T1000 (cell line): ENCODE measurements around the gene FNDC3B.

Experiments used
- DNase-seq: peaks from one replicate; lab custom pipeline; 2025; ENCODE audit warnings: mixed read lengths; lab: John Stamatoyannopoulos, UW

Gene FNDC3B

GRCh38 chr3:172263781-172264486 is 224.6 kb downstream of the FNDC3B start:
- no peak for DNase-seq

DNA sequence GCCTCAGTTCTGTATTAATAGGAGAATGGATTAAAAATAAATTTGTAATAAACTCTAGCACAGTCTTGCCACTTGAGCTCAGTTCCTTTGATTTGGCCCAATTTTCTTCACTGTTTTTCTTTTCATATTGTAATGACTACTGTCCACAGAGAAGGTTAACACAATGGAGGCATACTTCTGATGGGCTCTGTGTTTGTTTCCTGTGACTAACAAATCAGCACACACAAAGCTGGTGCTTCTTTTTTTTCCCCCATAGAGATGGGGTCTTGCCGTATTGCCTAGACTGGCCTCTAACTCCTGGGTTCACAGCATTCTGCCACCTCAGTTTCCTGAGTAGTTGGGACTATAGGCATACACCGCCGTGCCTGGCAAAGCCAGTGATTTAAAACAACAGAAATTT is 226.7 kb downstream of the FNDC3B start:
- no peak for DNase-seq

DNA sequence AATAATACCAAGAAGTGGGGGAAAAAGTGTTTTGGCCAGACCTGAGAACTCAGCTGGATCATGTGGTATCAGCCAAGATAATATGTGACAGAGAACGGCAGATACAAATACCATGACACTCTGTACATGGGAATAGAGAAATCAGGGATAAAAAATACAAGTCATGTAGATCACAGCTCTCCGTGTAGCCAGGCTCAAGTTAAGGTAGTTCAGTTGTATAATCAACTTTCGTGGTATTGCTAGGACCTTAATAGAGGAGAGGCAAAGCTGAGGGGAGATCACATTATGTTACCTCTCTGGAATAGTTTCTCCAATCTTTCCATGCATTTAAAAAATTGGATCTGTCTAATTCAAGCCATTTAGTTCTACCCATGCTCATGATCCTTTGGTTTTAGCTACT is 229.0 kb downstream of the FNDC3B start:
- DNase-seq: no peak

GRCh38 chr3:172268868-172269267 is 229.5 kb downstream of the FNDC3B start:
- no peak for DNase-seq

- DNase-seq: no peak
Measured at GRCh38 chr3:172270557-172271166, 231.3 kb downstream of the FNDC3B start.

GRCh38 chr3:172271386-172271976 is 232.1 kb downstream of the FNDC3B start:
- DNase-seq: no peak

- no peak for DNase-seq
Measured at GRCh38 chr3:172272698-172273097, 233.3 kb downstream of the FNDC3B start.

DNA sequence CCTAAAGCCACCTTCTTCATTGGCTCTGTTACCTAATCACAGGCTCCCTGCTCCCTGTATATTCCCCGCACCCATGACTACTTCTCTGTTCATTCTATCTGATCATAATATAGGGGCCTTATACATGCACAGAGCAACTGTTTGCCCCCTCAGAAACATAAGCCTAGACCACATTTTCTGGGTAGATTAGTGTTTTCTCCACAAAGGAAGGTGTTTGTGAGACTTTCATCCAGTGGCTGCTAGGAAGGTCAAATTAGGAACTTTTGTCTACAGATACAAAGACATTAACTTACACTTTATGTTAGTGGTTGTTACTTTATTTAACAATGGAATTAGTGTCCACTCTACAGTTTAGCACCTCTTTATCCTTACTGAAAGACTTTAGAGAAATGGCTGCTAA is 234.0 kb downstream of the FNDC3B start:
- DNase-seq: no peak

DNA sequence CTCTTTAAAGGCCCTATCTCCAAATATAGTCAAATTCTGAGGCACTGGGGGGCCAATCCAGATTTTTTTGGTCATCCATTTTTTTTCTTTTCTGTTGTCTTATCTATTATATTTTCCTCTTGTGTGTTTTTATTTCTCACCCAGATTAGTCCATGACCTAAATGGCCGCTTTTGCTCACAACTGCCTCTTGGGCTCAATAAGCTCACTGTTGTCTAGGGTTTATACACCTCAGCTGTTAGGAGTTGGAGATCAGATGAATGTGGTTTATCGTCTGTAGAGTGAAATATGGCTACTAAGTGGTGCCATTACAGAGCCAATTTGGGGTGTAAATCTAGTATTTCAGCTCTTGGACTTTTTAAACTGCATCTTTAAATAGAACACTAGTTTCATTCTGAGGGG is 235.5 kb downstream of the FNDC3B start:
- no peak for DNase-seq

DNA sequence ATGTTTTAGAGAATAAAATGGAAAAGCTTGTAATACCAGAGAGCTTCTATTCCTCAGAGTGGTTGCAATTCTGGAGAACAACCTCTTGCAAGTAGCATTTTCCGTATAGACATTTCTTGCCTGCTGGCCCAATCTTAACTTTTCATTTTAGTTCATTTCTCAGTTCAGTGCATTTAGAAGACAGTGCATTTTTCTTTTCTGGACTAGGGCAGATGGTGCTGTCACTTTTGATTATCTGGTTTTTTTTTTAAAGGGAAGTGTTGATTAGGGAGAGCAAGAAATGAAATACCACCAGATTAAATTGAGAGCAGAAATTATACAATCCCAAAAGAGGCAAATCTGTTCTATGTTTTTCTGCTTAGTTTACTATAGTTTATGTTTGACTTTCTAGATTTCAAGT is 236.2 kb downstream of the FNDC3B start:
- DNase-seq: no peak

DNA sequence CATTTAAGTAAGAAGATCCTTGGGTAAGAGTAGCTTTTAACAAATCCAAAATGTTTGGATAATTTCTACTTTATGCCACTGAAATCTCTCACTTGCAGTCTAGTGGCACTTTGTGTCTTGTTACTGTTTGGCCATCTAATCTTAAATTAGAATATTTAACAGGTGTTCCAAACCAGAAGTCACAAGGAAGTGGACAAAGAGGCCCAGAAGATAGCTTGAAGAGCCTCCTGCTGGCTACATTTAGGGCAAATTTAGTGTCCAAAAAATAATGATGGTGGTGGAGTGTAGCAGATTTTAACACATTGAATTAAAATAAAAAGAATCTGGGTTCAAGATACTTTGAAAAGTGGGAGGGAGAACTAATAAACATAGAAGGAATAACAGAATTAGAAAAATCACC is 236.7 kb downstream of the FNDC3B start:
- DNase-seq: no peak

DNA sequence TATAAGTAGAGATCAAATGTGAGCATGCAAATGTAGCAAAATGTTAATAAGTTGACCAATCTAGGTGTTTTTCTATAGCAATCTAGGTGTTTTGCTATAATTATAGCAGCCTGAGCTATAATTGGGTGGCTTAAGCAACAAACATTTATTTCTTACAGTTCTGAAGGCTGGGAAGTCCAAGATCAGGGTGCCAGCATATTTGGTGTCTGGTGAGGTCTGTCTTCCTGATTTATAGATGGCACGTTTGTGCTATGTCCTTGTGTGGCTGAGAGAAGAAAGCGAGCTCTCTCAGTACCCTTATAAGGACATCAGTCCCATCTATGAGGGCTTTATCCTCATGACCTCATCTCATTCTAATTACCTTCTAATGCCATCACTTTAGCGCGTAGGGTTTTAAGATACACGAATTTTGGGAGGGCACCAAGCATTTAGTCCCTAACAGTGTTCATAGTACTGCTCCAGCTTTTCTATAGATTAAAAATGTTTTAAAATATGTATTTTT is 237.8 kb downstream of the FNDC3B start:
- no peak for DNase-seq

- no peak for DNase-seq
Measured at GRCh38 chr3:172279191-172279640, 239.8 kb downstream of the FNDC3B start.

- DNase-seq: no peak
Measured at GRCh38 chr3:172279974-172280373, 240.6 kb downstream of the FNDC3B start.

DNA sequence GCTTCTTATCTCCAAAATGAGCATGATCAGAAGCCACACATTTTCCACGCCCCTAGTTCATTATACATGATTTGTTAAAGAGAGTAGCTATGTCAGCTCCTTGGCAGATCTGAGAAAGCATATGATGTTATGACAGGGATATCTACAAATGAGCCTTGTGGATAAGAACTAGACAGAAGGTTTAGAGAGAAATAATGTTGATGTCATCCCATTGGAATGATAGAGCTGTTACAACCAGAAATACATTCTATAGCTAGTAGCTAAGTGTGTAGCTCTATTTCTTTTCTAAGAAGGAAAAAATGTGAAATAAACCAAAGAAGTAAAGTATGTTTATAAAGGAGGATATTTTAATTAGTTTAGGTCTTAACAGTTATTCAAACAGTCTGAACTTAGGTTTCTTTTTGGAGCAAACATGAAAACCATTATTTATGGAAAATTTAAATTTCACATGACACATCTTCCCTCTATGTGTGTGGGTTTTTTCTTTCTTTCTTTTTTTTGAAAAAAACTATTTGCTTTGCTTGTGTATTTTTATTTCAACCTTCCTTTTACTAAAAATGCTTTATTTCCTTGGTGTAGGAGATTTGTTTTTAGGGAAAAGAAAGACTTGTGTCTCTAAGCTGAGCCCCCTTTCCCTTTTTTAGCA is 241.2 kb downstream of the FNDC3B start:
- no peak for DNase-seq

DNA sequence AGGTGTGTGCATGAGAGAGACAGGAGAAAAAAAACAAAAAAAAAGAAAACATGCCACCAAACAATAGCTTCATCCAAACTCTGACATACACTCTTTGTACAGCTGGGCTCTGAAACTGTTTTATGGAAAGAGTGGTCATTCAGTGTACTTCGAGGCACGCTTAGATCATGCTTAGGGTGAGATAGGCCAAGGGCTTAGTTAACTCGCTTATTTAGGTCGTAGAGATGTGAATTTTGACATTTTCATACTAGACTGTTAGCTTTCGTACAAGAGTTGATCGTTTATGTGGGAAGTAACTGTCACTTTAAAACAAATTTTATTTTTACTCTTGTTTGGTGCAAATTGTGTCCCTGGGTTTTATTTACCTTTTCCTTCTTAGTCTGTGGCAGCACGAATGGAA is 242.5 kb downstream of the FNDC3B start:
- DNase-seq: no peak

- DNase-seq: no peak
Measured at GRCh38 chr3:172282850-172283249, 243.5 kb downstream of the FNDC3B start.

DNA sequence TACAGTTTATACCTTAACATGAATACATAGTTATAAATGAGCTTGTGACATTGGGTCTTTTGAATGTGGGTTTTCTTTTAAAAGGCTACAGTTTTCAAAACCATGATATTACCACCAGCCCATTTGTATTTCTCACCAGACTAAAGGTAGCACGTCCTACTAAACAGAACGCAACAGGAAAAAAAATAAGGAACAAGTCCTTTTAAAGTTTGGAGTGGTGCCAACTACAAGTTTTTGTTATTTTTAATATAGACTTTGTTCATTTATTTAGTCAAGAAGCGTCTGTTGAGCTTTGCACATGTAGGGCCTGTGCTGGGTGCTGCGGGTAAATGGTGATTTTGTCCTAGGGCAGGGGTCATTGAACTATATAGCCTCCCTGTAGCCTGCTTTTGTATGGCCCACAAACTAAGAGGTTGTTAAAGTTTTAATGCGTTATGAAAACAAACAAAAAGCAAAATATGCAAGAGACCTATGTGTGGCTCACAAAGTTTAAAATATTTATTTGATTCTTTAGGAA is 244.5 kb downstream of the FNDC3B start:
- no peak for DNase-seq

DNA sequence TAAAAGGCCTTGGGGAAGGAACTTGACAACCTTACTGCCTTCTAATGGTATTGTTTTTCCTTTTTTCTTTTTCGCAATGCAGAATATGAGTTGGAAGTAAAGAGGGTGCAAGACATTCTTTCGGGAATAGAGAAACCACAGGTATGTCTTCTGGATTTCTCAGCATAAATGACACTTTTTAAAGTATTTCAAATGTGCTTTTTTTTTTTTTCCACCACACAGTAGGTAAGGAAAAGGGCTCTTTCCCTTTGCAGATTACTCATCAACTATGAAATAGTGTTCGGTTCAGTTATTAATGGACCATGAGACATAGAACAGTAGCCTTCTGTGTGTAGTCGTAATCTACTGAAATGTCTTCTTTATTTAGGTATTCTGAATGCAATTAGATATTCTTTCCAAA is 246.5 kb downstream of the FNDC3B start:
- DNase-seq: no peak

DNA sequence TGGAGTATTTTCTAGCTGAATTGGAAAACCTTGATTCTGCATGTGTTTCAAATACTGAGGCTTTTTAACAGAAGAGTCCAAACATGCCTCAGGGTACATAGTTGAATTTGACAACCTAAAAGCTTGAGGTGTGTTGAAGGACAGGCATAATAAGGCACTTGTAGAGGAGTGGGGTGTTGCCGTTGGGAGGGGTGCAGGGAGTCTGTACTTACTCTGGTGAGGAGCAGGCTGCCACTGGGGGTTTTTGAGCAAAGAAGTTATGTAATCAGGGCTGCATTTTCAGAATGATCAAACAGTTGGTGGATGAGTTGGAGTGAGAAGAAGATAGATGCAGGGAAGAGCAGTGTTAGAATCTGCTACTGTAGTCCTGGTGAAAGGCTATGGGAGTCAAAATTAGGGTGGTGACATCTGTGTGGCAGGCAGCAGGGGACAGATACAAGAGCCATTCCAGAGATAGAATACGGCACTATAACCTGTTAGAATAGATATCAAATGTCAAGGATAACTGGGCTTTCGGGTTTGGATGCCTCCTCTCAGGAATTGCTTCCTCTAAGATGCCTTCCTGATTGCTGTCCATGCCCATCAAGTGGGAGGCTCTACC is 247.3 kb downstream of the FNDC3B start:
- DNase-seq: no peak

DNA sequence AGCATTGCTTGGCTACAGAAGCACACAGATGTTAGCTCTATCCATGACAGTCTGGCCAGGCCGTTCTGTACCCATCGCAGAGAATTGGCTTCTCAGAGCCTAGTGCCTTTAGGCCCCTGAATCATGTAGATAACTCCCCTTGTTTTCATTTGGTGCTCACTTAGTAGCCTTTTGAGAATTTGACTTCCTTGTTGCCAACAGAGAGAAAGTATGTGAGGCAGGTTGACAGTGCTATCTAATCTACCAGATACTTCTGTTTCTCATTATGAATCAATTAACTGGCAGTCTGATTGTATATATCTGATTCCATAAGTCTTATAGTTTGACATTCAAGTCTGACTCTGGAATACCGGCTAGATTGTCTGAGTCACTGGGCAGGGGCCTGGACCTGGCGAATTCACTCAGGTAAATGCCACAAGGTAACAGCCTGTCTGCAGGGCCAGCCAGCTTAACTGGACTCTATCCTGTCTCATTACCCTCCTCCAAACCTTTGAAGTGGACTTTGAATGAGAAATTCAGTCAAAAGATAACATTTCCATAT is 248.6 kb downstream of the FNDC3B start:
- DNase-seq: no peak

DNA sequence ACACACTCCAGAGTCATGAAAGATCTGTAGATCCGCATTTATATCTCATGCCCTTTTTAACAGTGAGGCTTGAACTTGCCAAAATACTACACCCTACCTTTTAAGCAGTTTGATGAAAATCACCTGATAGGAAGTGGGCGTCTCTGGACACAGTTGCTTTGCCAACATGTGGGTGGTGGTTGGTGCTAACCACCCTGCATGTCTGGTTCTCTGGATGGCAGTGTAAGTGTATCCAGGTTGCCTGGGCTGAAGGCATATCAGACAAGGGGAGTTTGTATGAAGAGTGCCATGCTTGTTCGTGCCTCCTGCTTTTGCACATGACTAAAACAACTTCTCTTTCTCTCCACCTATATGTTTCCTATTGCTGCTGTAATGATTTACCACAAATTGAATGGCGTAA is 249.3 kb downstream of the FNDC3B start:
- no peak for DNase-seq
